Thoracic aorta (tissue), 2 donors: ENCODE data around the gene SHOC2. TPM values are rescaled to one million over a fixed set of nuclear protein-coding genes. Genes with fewer than 3 reads are reported as not detected.

ENCODE experiments used
- ATAC-seq: fragments of 150-250 bp; one replicate; pipeline ENCODE4 v1.8.0; 2017; ENCODE audit warnings: low read depth; ENCODE audit not compliant: insufficient number of reproducible peaks, low FRiP score
- DNase-seq: peaks from one replicate; pipeline ENCODE4 v3.0.0-alpha.2; 2020; ENCODE audit warnings: low spot score
- H3K27ac ChIP-seq, 2 donors: fragments of 200-600 bp; sonication (generic); 1 replicate in 1 of 2; 2 replicates in 1 of 2; pipeline ENCODE4 v1.5.1; 2016; ENCODE audit warnings: mild to moderate bottlenecking in 2 of 2, moderate library complexity in 2 of 2
- H3K27me3 ChIP-seq: fragments of 200-600 bp; sonication (generic); replicated peaks from 2 replicates; pipeline ENCODE4 v1.6.0; 2016; ENCODE audit warnings: mild to moderate bottlenecking; ENCODE audit not compliant: insufficient read depth
- H3K36me3 ChIP-seq: fragments of 200-600 bp; sonication (generic); one replicate; pipeline ENCODE4 v1.5.1; 2016
- H3K4me1 ChIP-seq, 2 donors: fragments of 200-600 bp; sonication (generic); 1 replicate in 1 of 2; 2 replicates in 1 of 2; pipeline versions ENCODE4 v1.5.1 to v1.6.0; 2016; ENCODE audit warnings: low read depth in 2 of 2, mild to moderate bottlenecking in 1 of 2; ENCODE audit not compliant: control insufficient read depth in 1 of 2
- H3K4me3 ChIP-seq: fragments of 200-600 bp; sonication (generic); 2 replicates; pipeline ENCODE4 v1.5.1; 2016; ENCODE audit warnings: mild to moderate bottlenecking
- H3K9me3 ChIP-seq: fragments of 200-600 bp; sonication (generic); 2 replicates; pipeline ENCODE4 v1.5.1; 2016
- CTCF ChIP-seq: fragments of 200-600 bp; sonication (generic); IDR thresholded peaks from one replicate; pipeline ENCODE4 v1.5.1; 2019; ENCODE audit warnings: antibody characterized with exemption
- total RNA-seq, 2 donors: library from RNA; depleted of rRNA; stranded (reverse); fragments of >200 nt; gene quantifications; one replicate each; pipeline versions ENCODE4 v1.1.0 to v1.2.3, GENCODE V29; 2016

SHOC2 gene
- total RNA-seq, 2 donors from 2014 or later, result 41.6 to 115 TPM

GRCh38 chr10:110993024-110993693 lies 73.8 kb downstream of the SHOC2 start:
- Histone ChIP-seq H3K27me3 (no peaks in the 10 kb centered on the region), H3K27ac (no peak overlapping the region), H3K4me1 (peaks cover 4 to 12% of the 10 kb centered on the region in 2 donors), H3K4me3 (no peak overlapping the region), H3K9me3 (no peaks in the 10 kb centered on the region), H3K36me3 (no peaks in the 10 kb centered on the region)
- no peak for TF ChIP-seq CTCF
- DNase-seq, result no peak
- ATAC-seq, result no peak

- no peaks in the 10 kb centered on the region for H3K27me3 ChIP-seq
- TF ChIP-seq CTCF, result no peak
- H3K36me3 ChIP-seq, result no peaks in the 10 kb centered on the region
- ATAC-seq, result no peak
- no peak for DNase-seq
- peaks cover 4 to 12% of the 10 kb centered on the region in 2 donors for H3K4me1 ChIP-seq
- no peak overlapping the region for H3K4me3 ChIP-seq
- H3K9me3 ChIP-seq, result no peaks in the 10 kb centered on the region
- H3K27ac ChIP-seq, result no peak overlapping the region
Observed at GRCh38 chr10:110994406-110995086, 75.1 kb downstream of the SHOC2 start.

DNA sequence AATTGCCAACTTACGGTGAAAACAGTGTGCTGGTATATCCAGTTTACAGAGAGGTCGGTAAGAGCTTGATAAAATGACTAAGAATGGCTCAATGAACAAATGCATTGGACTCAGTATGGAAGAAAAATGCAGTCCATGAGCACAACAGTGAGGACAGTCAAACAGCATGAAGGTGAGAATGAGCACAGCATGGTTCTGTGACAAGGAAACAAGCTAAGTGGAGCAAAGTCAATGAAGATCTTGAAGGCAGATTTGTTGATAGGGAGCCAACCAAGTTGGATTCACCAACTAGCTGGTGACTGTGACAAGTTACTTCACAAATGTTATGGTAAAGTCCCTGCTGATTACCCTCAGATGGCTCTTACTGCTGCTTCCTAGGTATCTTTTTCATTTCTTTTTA lies 75.9 kb downstream of the SHOC2 start:
- Histone ChIP-seq H3K27me3 (no peaks in the 10 kb centered on the region), H3K36me3 (no peaks in the 10 kb centered on the region), H3K27ac (no peak overlapping the region), H3K4me3 (no peak overlapping the region), H3K9me3 (no peaks in the 10 kb centered on the region), H3K4me1 (peaks cover 4 to 12% of the 10 kb centered on the region in 2 donors)
- no peak for TF ChIP-seq CTCF
- ATAC-seq (no peak), DNase-seq (no peak)

GRCh38 chr10:110996256-110996655 lies 76.9 kb downstream of the SHOC2 start:
- Histone ChIP-seq H3K4me3 (no peak overlapping the region), H3K4me1 (peaks cover 4 to 12% of the 10 kb centered on the region in 2 donors), H3K9me3 (no peaks in the 10 kb centered on the region), H3K27me3 (no peaks in the 10 kb centered on the region), H3K27ac (no peak overlapping the region), H3K36me3 (no peaks in the 10 kb centered on the region)
- ATAC-seq, result no peak
- DNase-seq, result no peak
- TF ChIP-seq CTCF, result no peak

DNA sequence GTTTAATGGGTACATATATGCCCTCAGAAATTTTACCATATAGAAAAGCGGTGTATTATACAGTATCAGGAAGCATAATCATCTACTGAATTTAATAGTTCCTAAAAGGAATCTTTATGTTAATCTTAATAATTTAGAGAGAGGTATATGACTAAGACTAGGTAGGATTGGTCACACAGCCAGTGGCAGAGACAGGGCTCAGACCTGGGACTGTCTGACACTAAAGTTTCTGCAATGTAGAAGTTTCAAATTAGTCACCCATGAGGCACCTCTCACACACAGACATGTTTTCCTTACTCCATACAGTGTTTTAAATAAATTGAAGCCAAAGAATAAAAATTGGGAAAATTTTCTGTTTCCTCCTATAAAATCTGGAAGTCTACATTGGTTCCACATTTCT lies 84.6 kb downstream of the SHOC2 start:
- H3K4me3 ChIP-seq, result no peak overlapping the region
- H3K4me1 ChIP-seq, result no peaks in the 10 kb centered on the region
- H3K27me3 ChIP-seq, result no peaks in the 10 kb centered on the region
- H3K27ac ChIP-seq, result no peak overlapping the region
- H3K9me3 ChIP-seq, result no peaks in the 10 kb centered on the region
- no peak for TF ChIP-seq CTCF
- ATAC-seq (no peak), DNase-seq (no peak)
- H3K36me3 ChIP-seq, result peaks cover 12% of the 10 kb centered on the region
